GM15510 (cell line): ENCODE measurements around the gene BAZ2A.
A peak's percentile ranks its signal among the peaks of the same experiment; 100 is the strongest.

Experiments used
- POLR2A ChIP-seq: IDR thresholded peaks from 3 replicates; pipeline ENCODE4 v1.6.1; 2011; ENCODE audit warnings: borderline replicate concordance; ENCODE audit not compliant: insufficient read length; ENCODE audit errors: extremely low read depth

Gene BAZ2A

GRCh38 chr12:56628671-56629458 lies 1.3 kb downstream of the BAZ2A start:
- peak; percentile 12 for TF ChIP-seq POLR2A

- no peak for TF ChIP-seq POLR2A
These were observed 3.4 kb downstream of the BAZ2A start for GRCh38 chr12:56626701-56627100.

DNA sequence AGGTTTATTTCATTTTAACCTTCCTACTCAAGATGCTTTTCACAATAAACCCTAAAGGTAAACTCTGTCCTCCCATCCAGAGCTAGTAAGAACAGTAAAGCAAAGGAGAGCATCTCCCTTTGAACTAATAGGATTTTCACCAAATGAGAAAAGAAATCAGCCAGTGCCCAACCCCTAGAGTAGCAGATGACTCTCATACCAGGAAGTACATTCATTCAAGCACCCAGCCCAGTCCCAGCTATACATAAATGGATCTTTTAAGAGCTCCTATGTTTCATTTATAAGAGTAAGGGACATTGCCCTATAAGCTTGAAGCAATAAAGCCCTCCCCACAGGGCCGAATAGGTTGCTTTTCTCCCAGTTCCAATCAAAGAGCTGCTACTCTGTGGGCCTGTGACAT lies 7.6 kb downstream of the BAZ2A start:
- TF ChIP-seq POLR2A = no peak

DNA sequence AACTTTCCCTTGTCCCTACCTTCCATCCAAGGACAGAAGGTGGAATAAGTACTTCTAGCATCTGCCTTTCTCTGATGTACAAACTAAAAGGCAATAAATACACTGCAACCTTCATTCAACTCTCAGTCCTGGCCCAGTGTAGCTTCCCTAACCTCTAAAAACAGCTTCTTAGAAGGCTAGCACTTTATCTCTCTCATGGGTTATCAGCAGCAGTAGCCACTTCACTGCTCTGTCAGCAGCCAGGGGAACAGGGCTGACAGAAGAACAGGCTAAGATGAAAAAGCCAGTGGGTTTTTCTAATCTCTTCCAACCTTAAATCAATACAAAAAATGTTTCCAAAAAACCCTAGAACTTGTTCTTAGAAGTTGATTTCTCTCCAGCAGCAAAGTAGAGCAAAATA lies 13.2 kb downstream of the BAZ2A start:
- TF ChIP-seq POLR2A = no peak

DNA sequence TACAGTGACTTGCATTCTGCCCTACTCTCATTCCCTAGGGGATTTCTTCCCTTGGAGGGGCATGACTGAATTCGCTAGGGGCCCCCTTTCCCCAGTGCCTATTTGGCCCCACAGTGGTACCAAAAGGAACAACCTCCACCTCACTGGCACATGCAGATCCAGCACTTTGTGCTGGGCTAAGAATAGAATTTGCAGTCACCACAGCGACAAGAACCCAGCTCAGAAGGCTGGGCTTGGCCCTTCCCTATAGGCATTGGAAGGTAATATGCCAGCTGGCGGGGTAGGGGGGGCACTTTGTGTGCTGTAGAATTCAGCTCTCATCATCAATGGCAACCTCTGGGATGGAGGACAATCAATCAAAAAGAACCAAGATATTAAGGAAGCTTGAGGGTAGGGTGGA lies 13.9 kb downstream of the BAZ2A start:
- TF ChIP-seq POLR2A = no peak

DNA sequence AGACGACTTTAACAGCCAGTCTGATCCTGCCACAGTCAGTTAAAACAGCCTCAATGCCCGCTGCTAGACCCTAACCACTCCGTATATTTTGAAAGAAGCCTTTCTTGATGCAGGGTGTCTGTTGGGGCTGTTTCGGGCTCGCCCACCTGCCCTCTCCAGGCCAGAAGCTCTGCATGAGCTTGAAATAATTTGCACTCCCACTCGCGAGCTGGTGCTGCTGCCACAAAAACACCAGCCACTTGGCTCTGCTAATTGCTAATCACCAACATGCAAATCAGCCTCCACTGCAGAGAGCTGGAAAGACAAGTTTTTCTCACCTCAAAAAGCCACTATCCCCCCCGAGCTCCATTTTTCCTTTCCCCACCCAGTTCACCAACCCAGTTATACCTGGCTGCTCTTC lies 15.5 kb downstream of the BAZ2A start:
- no peak for TF ChIP-seq POLR2A

GRCh38 chr12:56604355-56604754 lies 25.8 kb downstream of the BAZ2A start:
- TF ChIP-seq POLR2A = no peak

GRCh38 chr12:56602239-56602638 lies 27.9 kb downstream of the BAZ2A start:
- no peak for TF ChIP-seq POLR2A

DNA sequence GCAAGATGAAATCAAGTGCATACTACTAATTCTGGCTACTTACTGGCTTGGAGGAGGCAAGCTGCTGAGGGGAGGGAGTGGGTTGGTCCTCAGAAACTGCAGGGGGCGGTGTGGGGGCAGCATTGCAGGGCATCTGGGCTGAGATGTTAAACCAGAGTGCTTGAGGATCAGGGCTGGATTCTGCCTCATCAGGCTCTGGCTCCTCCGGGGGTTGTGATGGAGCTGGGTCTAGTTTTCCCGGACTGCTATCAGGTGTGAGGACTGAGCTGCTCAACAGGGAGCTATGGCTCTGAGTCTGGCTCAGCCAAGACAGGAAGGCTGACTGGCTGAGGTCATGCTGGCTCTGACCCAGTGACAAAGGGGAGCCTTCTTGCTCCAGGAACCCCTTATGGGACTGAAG lies 28.6 kb downstream of the BAZ2A start:
- no peak for TF ChIP-seq POLR2A

DNA sequence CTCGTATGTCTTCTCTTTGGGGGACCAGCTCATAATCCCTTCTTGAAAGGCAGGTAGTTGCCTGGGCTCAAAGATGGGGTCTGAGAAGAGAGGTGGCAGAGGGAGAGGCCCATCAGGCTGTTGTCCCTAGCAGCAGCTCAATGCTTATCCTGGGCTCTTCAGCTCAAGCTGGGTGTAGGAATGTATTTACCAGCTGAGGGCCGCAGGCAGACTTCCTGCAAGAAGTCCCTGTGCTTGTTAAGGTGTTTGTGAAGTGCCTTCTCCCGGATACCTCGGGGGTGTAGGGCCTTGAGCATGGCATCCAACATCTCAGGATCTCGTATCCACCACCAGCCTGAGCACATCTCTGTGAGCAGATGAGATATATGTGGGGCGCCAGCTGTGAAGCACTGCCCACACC lies 29.4 kb downstream of the BAZ2A start:
- TF ChIP-seq POLR2A = no peak

GRCh38 chr12:56599797-56600196 lies 30.3 kb downstream of the BAZ2A start:
- TF ChIP-seq POLR2A = no peak

- TF ChIP-seq POLR2A = no peak
These were observed 31.1 kb downstream of the BAZ2A start for GRCh38 chr12:56599041-56599440.

GRCh38 chr12:56596815-56597214 lies 33.3 kb downstream of the BAZ2A start:
- no peak for TF ChIP-seq POLR2A

DNA sequence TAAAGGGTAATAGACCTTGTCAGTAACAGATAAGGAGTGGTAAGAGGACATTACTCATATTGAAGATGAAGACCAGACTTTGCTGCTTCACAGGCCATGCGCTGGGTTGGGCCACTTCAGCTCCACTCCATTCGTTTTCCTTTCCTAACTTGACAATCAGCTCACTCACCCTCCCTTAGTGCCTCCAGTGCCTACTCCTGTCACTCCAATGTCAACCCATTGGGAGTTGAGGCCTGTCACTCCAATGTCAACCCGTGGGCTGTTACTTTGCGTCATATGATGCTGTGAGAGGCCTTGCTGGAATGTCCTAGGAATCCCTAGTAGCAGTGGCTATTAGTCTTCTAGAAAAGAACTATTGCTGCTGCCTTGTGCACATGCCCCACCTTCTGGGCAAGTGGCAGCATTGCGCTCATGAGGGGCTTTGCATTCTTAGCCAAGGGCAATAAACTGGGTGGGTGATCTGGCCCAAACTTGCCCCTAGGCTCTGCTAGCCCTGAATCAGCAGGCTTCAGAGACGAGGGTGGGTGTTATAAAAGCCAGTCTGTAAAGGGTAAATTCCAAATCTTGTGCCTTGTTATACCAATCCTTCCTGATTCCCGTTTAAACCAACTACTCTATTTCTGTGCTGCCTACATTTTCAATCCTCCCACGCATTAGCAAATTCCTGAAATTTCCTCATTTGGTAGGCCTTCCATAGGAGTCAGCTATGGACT lies 36.1 kb downstream of the BAZ2A start:
- TF ChIP-seq POLR2A = no peak

GRCh38 chr12:56591961-56592360 lies 38.2 kb downstream of the BAZ2A start:
- TF ChIP-seq POLR2A = no peak

- no peak for TF ChIP-seq POLR2A
These were observed 39.0 kb downstream of the BAZ2A start for GRCh38 chr12:56591126-56591525.
